ENCODE measurements around the gene BBS10.
"Not testable (repeated sequence)": the region's sequence is repeated elsewhere in the genome, so short reads cannot be mapped to it uniquely, and the experiment has no call there.

The BBS10 gene

GRCh38 chr12:76348079-76348901, at the start of gene BBS10:
Gene BBS10 (minus strand): TSS chr12:76348415. CDS start chr12:76348358, 57 bp downstream.
- DNase-seq (ENCODE audit: low read depth), result peak; percentile 74

- no peak for DNase-seq (ENCODE audit: low read depth)
Measured at GRCh38 chr12:76391461-76391860, 43.2 kb upstream of the BBS10 start.

- no peak for DNase-seq (ENCODE audit: low read depth)
Measured at GRCh38 chr12:76387614-76388013, 39.4 kb upstream of the BBS10 start.

GRCh38 chr12:76384560-76384959, 36.3 kb upstream of the BBS10 start:
- no peak for DNase-seq (ENCODE audit: low read depth)

- no peak for DNase-seq (ENCODE audit: low read depth)
Measured at GRCh38 chr12:76383988-76384387, 35.8 kb upstream of the BBS10 start.

GRCh38 chr12:76379261-76379660, 31.0 kb upstream of the BBS10 start:
- DNase-seq (ENCODE audit: low read depth), result no peak

- DNase-seq (ENCODE audit: low read depth), result not testable (repeated sequence)
Measured at GRCh38 chr12:76376876-76377275, 28.7 kb upstream of the BBS10 start.

GRCh38 chr12:76375939-76376338, 27.7 kb upstream of the BBS10 start:
- DNase-seq (ENCODE audit: low read depth), result no peak

- DNase-seq (ENCODE audit: low read depth), result no peak
Measured at GRCh38 chr12:76375470-76375869, 27.3 kb upstream of the BBS10 start.

- DNase-seq (ENCODE audit: low read depth), result no peak
Measured at GRCh38 chr12:76374386-76375020, 26.3 kb upstream of the BBS10 start.

GRCh38 chr12:76368230-76368629, 20.0 kb upstream of the BBS10 start:
- no peak for DNase-seq (ENCODE audit: low read depth)

GRCh38 chr12:76366163-76366562, 17.9 kb upstream of the BBS10 start:
- DNase-seq (ENCODE audit: low read depth), result no peak

- DNase-seq (ENCODE audit: low read depth), result not testable (repeated sequence)
Measured at GRCh38 chr12:76364131-76364530, 15.9 kb upstream of the BBS10 start.

- no peak for DNase-seq (ENCODE audit: low read depth)
Measured at GRCh38 chr12:76360316-76360715, 12.1 kb upstream of the BBS10 start.

- no peak for DNase-seq (ENCODE audit: low read depth)
Measured at GRCh38 chr12:76356071-76356470, 7.9 kb upstream of the BBS10 start.

GRCh38 chr12:76346798-76347420, 1.3 kb downstream of the BBS10 start:
- DNase-seq (ENCODE audit: low read depth), result no peak

- DNase-seq (ENCODE audit: low read depth), result no peak
Measured at GRCh38 chr12:76346236-76346635, 2.0 kb downstream of the BBS10 start.

GRCh38 chr12:76345569-76345968, 2.6 kb downstream of the BBS10 start:
- no peak for DNase-seq (ENCODE audit: low read depth)

GRCh38 chr12:76341436-76342030, 6.7 kb downstream of the BBS10 start:
- no peak for DNase-seq (ENCODE audit: low read depth)

GRCh38 chr12:76340680-76341435, 7.4 kb downstream of the BBS10 start:
- DNase-seq (ENCODE audit: low read depth), result no peak

- no peak for DNase-seq (ENCODE audit: low read depth)
Measured at GRCh38 chr12:76337583-76337982, 10.6 kb downstream of the BBS10 start.

GRCh38 chr12:76332606-76333005, 15.6 kb downstream of the BBS10 start:
- DNase-seq (ENCODE audit: low read depth), result no peak

Measured in activated T-helper 1 cell treated with Interleukin-2 at 50 U/mL for 16 hours (primary cell).